Esophagus muscularis mucosa (tissue), 4 donors: ENCODE measurements around the gene PKN2. TPM values are rescaled to one million over a fixed set of nuclear protein-coding genes. Genes with fewer than 3 reads are reported as not detected.
"Not testable (repeated sequence)": the region's sequence is repeated elsewhere in the genome, so short reads cannot be mapped to it uniquely, and the experiment has no call there.

ENCODE experiments used
- DNase-seq: peaks from one replicate; pipeline ENCODE4 v3.0.0-alpha.2; 2017; ENCODE audit errors: extremely low spot score
- H3K27ac ChIP-seq, 4 donors: fragments of 200-600 bp; sonication (generic); replicated peaks in 1 of 4; 1 replicate in 3 of 4; 2 replicates in 1 of 4; pipeline ENCODE4 v1.5.1; 2016 to 2019; ENCODE audit warnings: mild to moderate bottlenecking in 1 of 4
- H3K27me3 ChIP-seq, 4 donors: fragments of 200-600 bp; sonication (generic); one replicate each; pipeline versions ENCODE4 v1.5.1 to v1.6.0; 2016 to 2019
- H3K36me3 ChIP-seq, 4 donors: fragments of 200-600 bp; sonication (generic); one replicate each; pipeline ENCODE4 v1.5.1; 2016 to 2019
- H3K4me1 ChIP-seq, 4 donors: fragments of 200-600 bp; sonication (generic); one replicate each; pipeline ENCODE4 v1.5.1; 2016 to 2019
- H3K4me3 ChIP-seq, 4 donors: fragments of 200-600 bp; sonication (generic); 1 replicate in 2 of 4; 2 replicates in 2 of 4; pipeline ENCODE4 v1.5.1; 2016 to 2019; ENCODE audit warnings: mild to moderate bottlenecking in 4 of 4, moderate library complexity in 1 of 4
- H3K9me3 ChIP-seq, 4 donors: fragments of 200-600 bp; sonication (generic); 1 replicate in 3 of 4; 2 replicates in 1 of 4; pipeline ENCODE4 v1.5.1; 2016 to 2019
- CTCF ChIP-seq, 3 experiments: fragments of 200-600 bp in 2 of 3; fragments of 450-650 bp in 1 of 3; sonication (generic) in 2 of 3; IDR thresholded peaks; one replicate each; pipeline ENCODE4 v1.5.1; 2017 to 2019; ENCODE audit warnings: antibody characterized with exemption in 3 of 3, mild to moderate bottlenecking in 2 of 3, moderate library complexity in 1 of 3
- EP300 ChIP-seq: sonication (generic); formaldehyde crosslinking; IDR thresholded peaks from one replicate; pipeline ENCODE4 v1.6.1; 2017; ENCODE audit warnings: antibody characterized with exemption
- POLR2A ChIP-seq: fragments of 450-650 bp; IDR thresholded peaks from one replicate; pipeline ENCODE4 v1.6.1; 2017; ENCODE audit warnings: antibody characterized with exemption, moderate library complexity, mild to moderate bottlenecking, low read depth
- POLR2AphosphoS5 ChIP-seq, 2 donors: sonication (generic); formaldehyde crosslinking; IDR thresholded peaks; one replicate each; pipeline ENCODE4 v1.6.1; 2017; ENCODE audit warnings: antibody characterized with exemption in 2 of 2
- WGBS: methylation state at CpG from one replicate; pipeline ENCODE4 v1.1.5; 2018; 5-methylcytosine and 5-hydroxymethylcytosine counted together
- intact Hi-C: fragments of 100-400 bp; cut with DNase I; formaldehyde crosslinking; loops from one replicate; pipeline ENCODE4 v1.15.1; 2023
- total RNA-seq, 4 donors: library from RNA; depleted of rRNA; stranded (reverse); fragments of >200 nt; gene quantifications; one replicate each; pipeline versions ENCODE4 v1.1.0 to v1.2.1, GENCODE V29; 2016

PKN2 gene
- total RNA-seq, 4 donors from 2014 or later: 27.2 to 39.9 (median 34.3) TPM

DNA sequence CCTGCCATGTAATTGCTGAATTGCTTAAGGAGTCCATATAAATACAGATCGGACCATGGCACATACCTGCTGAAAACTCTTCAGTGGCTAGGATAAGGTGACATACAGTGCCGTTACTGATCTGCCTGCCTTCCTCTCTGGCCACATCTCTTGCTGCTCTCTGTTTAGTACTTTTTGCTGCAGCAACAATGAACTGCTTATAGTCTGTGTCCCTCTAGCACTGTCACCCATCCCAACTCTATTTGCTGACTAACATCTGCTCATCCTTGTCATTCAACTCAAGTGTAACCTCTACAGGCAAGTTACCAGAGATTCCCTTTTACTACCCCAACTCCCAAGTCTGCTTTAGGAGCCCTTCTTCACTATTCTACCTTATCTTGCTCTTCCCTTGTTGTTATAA is 141.6 kb downstream of the PKN2 start:
- Histone ChIP-seq H3K27ac (no peak overlapping the region), H3K4me3 (no peak overlapping the region), H3K4me1 (peaks cover 0 to 13% (median 11%) of the 10 kb centered on the region in 4 donors), H3K36me3 (peaks cover 0 to 67% (median 22%) of the 10 kb centered on the region in 4 donors), H3K9me3 (no peaks in the 10 kb centered on the region), H3K27me3 (no peaks in the 10 kb centered on the region)
- DNase-seq: no peak
- 92% methylated on average over 2 of the region's 2 CpGs for WGBS
- intact Hi-C loops: no loop called here
- TF ChIP-seq POLR2A: no peak
- TF ChIP-seq EP300: no peak
- no peak for TF ChIP-seq POLR2AphosphoS5 (IDR thresholded peaks at IDR 0.05)
- TF ChIP-seq CTCF (IDR thresholded peaks at IDR 0.05): no peak

DNA sequence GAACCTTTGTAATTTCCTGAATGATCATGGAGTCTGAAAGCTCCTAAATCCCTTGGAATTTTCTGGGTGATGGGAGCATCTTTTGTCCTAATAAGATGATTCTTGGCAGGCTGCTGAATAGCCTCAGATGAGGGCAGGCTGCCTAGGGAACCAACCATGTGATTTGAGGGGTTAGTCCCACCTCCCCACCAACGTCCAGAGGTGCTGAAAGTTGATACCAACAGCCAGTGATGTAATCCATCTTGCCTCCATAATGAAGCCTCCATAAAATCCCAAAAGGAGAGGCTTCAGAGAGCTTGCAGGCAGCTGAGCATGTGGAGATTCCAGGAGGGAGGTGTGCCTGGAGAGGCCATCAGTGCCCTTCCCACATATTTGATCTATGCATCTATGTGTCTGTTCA is 163.6 kb downstream of the PKN2 start:
- Histone ChIP-seq H3K27ac (no peak overlapping the region), H3K27me3 (no peaks in the 10 kb centered on the region), H3K4me3 (no peak overlapping the region), H3K36me3 (peaks cover 0 to 29% (median 15%) of the 10 kb centered on the region in 4 donors), H3K4me1 (no peaks in the 10 kb centered on the region), H3K9me3 (no peaks in the 10 kb centered on the region)
- DNase-seq: no peak
- no peak for TF ChIP-seq EP300
- TF ChIP-seq POLR2AphosphoS5 (IDR thresholded peaks at IDR 0.05): no peak
- no peak for TF ChIP-seq CTCF (IDR thresholded peaks at IDR 0.05)
- TF ChIP-seq POLR2A: no peak
- intact Hi-C loops: no loop called here
- WGBS: 27% methylated on average over 1 of the region's 1 CpG

DNA sequence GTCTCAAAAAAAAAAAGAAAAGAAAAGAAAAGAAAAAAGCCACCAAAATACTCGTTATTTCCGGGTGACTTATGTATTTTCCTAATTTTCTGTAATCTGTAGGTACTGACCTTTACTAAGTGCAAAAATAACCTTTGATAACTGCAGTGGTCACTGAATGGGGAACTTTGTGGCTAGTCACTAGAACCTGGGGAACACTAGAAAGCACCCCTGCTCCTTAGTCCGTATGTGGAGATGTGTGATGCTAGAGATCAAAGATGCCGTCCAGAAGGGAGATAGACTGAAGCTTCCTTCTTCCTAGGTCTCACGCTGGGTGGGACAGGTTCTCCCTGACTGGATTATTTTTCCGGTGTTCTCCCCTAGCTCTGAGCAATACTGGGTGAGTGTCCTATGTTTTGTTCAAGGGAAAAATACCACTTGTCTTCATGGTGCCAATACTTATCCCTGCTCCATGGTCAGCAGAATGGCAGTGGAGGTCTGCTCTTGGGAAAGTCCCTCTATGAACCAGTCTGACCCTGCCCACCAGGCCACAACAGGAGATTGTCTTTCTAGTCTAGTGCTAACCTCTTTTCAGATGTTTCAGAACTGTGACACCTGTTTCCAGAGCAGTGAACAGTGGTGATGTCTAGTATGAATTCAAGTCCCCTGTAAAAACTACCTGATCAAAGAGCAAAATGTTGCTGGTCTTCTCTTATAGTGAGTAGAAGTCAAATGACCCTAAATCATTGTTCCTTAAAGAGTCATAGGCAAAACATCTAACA is 167.4 kb downstream of the PKN2 start:
- no peak for TF ChIP-seq POLR2AphosphoS5 (IDR thresholded peaks at IDR 0.05)
- TF ChIP-seq POLR2A: no peak
- TF ChIP-seq EP300: no peak
- TF ChIP-seq CTCF (IDR thresholded peaks at IDR 0.05): no peak

DNA sequence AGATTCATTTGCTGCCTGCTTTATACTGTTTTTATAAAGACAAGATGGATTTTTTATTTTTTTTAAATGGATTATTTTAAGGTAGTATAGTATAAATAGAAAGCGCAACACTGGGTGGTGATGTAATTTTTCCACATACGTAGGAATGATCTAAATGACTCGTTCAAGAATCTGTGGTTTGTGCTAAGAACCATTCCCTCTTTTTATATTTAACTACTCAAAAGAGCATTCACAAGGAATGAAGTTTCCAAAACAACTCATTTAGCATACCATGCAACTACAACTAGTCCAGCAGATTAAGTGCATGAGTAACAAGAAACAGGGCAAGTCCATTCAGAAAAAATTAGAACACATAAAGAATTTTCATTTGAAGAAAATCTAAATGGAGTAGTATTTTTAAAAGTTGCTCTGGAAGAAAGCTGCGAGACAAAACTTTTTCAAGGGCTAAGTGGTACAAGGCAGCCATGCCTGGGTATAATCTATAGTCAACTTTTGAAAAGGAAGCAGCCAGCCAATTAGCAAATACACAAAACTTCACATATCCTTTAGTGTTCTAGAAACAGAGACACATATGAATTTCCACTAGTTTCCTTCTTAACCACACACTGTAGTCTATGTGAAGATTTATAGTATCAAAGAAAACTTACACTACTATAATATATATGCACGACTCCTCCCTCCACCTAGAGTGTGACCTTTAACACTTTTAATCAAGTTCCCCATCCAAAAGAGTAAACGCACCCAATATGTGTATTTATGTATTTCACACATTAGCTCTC is 183.9 kb downstream of the PKN2 start:
- peaks cover 12 to 34% (median 28%) of the 10 kb centered on the region in 4 donors for H3K4me1 ChIP-seq
- peaks cover 0 to 21% (median 5%) of the 10 kb centered on the region in 4 donors for H3K36me3 ChIP-seq
- H3K27ac ChIP-seq: no peak overlapping the region
- 62% methylated on average over 6 of the region's 6 CpGs for WGBS
- H3K27me3 ChIP-seq: no peaks in the 10 kb centered on the region
- no peaks in the 10 kb centered on the region for H3K9me3 ChIP-seq
- no peak overlapping the region for H3K4me3 ChIP-seq
- no peak for DNase-seq
- intact Hi-C loops: no loop called here
- TF ChIP-seq POLR2A: no peak
- TF ChIP-seq POLR2AphosphoS5 (IDR thresholded peaks at IDR 0.05): no peak
- no peak for TF ChIP-seq CTCF (IDR thresholded peaks at IDR 0.05)
- TF ChIP-seq EP300: no peak

More for the DNA sequence above, 167.4 kb downstream of the PKN2 start:
- H3K4me3 ChIP-seq: no peak overlapping the region
- H3K36me3 ChIP-seq: peaks cover 17 to 66% (median 43%) of the 10 kb centered on the region in 4 donors
- H3K9me3 ChIP-seq: no peaks in the 10 kb centered on the region
- intact Hi-C loops: no loop called here
- no peak overlapping the region for H3K27ac ChIP-seq
- no peak for DNase-seq
- 86% methylated on average over 6 of the region's 6 CpGs for whole genome bisulfite sequencing
- H3K27me3 ChIP-seq: no peaks in the 10 kb centered on the region
- H3K4me1 ChIP-seq: no peaks in the 10 kb centered on the region

GRCh38 chr1:88869644-88870043 is 185.6 kb downstream of the PKN2 start:
- not testable (repeated sequence) for H3K27me3 ChIP-seq, H3K4me3 ChIP-seq, DNase-seq, H3K27ac ChIP-seq, H3K9me3 ChIP-seq
- WGBS: 97% methylated on average over 14 of the region's 14 CpGs
- Histone ChIP-seq H3K4me1 (peaks cover 17 to 38% (median 29%) of the 10 kb centered on the region in 4 donors), H3K36me3 (peaks cover 0 to 11% (median 0%) of the 10 kb centered on the region in 4 donors)
- intact Hi-C loops: loop anchor here (10.0 kb wide), 1 partner anchor 65 kb away; no protein-coding TSS in a partner anchor
